HL-60/S4 treated with retinoic acid at 250 ng/mL for 4 days and 3 days (cell line): ENCODE results near the gene FYB1.

Experiments used
- in situ Hi-C: fragments of 300-500 bp; cut with MboI; formaldehyde crosslinking; loops from 2 replicates; pipeline ENCODE4 v1.7.0; 2022; ENCODE audit warnings: low sequenced_read_pairs

The FYB1 gene

DNA sequence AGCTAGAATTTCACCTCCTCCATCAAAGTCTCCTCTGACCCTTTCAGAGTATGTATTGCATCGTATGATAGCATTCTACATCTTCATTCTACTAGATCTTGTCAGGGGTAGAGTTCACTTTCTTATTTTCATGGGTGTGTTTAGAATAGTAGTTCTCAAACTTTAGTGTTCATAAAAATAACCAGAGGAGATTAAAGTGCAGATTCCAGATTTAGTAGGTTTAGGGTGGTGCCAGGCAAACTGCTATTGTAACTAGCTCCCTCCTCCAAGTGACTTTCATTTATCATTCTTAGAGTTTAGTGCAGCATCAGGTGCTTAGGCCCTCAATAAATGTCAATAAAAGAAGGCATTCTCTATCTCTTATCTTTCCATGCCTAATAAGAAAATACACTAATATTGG lies 7.2 kb upstream of the FYB1 start:
- in situ Hi-C loops, result loop anchor here (10.0 kb wide), 1 partner anchor 58 kb away; no protein-coding TSS in a partner anchor

DNA sequence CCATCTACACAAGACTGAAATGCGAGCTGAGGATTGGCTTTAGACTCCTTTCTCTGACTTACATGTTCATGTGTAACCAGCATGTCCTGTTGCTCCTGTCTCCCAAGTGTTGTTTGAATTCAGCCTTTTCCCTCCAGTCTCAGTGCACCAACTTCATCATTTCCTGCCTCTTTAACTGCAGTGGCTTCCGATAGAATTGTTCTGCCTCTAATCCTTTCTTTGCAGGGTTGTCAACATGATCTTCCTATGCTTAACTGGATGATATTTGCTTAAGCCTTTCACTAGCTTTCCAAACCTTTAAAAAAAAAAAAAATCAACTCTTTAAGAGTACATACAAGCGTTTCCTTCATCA lies 6.7 kb upstream of the FYB1 start:
- in situ Hi-C loops, result loop anchor here (10.0 kb wide), 1 partner anchor 59 kb away; no protein-coding TSS in a partner anchor

DNA sequence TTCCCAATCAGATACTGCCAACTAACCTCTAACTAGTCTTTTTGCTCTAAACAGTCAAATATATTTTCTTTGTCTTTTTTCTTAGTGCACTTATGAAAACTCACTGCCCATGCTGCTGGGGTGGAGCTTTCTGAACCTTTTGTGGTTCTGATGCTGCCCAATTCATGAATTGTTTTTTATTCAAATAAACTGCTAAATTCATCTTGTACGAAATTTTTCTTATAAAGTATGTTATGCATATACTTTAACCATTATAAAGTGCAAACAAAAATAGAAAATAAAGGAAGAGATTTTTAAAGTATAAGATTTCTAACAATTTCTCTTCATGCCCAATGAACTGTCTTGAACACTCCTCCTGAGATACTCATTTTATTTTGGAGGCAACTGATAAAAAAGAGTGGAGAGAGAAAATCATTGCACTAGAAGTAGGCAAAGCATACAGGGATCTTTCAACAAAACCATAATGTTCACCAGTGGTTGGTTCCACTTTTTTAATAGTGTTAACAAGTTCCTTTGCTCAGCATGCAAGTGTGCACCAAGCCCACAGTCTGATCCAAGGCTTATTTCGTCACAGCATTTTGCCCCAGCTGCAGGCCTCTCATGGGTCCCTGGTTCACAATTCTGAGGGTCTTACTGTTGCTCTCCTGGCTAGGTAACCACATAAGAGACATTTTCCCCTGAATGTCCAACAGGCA lies 6.2 kb upstream of the FYB1 start:
- in situ Hi-C loops, result loop anchor here (10.0 kb wide), 1 partner anchor 59 kb away; no protein-coding TSS in a partner anchor

DNA sequence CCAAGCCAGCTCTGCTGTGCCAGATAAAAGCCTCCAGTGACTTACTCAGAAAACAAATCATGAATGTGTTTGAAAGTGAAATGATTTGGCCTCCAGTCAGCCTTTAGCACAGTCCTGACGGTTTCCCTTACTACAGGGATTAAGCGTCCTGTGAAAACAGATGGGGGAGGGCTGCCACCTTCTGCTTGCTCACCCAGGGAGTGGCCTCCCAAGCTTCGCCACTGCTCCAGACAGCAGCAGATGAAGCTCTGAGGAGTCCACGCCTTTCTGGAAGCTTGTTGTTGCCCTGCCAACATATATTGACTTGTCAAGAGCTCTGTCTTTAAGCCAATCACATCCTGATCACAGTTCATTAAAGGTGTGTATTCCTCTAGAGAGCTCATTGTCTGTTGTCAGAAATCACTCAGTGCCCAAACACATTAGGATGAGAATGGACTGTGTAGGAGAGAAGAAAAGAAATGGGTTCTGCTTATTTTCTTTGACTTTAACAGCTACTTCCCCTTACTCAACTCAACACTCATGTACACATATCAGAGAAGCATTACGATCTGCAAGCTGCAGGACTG lies 4.9 kb upstream of the FYB1 start:
- in situ Hi-C loops, result loop anchor here (10.0 kb wide), 1 partner anchor 61 kb away; no protein-coding TSS in a partner anchor

DNA sequence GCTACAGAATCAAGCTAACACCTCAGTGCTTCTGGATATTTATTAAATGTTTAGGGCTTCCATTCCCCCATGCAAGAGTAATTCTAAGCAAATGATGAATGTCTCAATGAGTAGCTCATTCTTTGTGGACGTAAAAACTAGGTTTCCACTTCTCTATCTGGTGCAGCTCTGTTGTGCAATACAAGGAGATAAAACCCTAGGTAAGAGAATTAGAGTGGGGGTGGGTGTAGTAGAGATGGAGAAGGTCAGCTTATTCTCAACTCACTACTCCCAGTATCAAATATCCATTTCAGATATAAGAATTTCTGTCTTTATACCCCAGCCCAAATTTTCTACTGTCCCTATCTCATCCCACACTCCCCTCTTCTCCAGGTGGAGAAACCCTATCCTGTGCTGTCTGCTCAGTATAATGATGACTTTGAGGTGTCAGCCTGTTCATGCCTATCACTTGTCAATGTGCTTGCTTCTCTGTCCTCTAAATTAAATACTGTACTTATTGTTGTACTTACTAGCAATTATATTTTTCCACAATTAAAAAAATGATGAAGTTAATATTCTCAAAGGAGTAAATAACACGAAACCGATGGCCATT lies 4.3 kb upstream of the FYB1 start:
- in situ Hi-C loops, result loop anchor here (10.0 kb wide), 1 partner anchor 61 kb away; no protein-coding TSS in a partner anchor

DNA sequence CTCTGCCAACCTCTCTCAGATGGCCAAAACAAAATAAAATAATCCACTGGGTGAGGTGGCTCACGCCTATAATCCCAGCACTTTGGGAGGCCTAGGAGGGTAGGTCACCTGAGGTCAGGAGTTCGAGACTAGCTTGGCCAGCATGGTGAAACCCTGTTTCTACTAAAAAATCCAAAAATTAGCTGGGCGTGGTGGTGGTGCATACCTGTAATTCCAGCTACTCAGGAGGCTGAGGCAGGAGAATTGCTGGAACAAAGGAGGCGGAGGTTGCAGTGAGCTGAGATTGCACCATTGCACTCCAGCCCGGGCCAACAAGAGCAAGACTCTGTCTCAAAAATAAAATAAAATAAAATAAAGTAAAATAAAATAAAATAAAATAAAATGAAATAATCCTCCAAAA lies 2.3 kb upstream of the FYB1 start:
- in situ Hi-C loops, result loop anchor here (10.0 kb wide), 1 partner anchor 63 kb away; no protein-coding TSS in a partner anchor

DNA sequence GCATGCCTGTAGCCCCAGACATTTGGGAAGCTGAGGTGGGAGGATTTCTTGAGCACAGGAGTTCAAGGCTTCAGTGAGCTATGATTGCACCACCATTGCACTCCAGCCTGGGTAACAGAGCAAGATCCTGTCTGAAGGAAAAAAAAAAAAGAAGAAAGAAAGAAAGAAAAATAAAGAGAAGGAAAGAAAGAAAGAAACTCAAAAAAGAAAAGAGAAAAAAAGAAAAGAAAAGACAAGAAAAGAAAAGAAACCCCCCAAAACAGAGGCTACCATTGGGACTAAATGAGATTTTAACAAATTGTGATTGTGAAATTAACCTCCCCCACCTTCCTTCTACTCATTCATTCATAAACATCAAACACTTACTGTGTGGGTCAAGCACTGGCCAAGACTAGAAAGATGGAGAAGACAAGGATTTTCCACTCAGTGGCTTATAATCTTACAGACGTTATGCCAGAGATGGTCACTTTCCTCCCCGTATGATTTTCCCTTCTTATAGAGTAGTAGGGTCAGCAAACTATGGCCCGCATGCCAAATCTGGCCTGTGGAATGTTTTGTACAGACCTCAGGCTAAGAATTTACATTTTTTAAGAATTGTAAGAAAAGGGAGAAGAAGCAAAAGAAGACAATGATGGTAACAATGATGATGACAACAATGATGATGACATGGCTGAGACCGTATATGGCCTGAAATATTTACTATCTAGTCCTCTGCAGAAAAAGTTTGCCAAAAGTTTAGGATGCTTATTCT lies 1.1 kb upstream of the FYB1 start:
- in situ Hi-C loops, result loop anchor here (10.0 kb wide), 1 partner anchor 64 kb away; no protein-coding TSS in a partner anchor

DNA sequence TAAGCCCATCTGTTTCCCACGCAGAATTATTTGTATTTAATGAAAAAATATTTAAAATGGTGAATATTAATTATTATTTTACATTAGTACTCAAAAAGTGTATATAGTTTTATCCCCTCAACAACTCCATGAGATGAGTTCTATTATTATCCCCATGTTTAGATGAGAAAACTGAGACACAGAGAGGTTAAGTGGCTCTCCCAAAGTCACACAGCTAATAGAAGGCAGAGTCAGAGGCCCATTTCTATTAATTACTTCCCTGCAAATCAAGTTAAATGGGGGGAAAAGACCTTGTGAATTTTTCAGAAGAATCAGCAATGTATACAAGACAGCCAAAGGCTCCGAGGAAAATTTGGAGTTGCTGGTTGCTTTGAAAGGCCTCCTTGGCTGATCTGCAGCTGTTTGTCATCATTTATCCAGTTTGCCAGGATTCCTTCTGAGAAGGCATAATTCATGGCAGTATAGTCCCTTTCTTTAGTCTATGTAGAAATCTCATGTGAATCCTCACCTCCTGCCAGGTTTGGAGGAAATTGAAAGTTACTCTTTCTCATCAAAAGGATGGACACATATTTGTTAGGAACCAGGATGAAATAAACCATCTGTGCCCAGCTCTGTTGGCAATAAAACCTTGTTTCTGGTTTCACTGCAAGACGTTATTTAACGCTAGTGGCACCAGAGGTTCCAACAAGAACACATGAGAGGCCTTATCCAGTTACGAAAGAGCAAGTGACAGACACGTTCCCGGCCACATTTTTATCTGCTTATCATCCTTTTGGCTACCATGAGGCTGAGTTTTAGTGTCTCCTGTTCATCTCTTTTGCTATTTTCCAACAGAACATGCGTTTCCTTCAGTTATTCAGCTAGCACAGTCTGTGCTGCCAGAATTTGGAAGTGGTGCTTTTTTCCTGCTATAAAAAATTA lies 621 bp downstream of the FYB1 start:
- in situ Hi-C loops, result no loop called here

DNA sequence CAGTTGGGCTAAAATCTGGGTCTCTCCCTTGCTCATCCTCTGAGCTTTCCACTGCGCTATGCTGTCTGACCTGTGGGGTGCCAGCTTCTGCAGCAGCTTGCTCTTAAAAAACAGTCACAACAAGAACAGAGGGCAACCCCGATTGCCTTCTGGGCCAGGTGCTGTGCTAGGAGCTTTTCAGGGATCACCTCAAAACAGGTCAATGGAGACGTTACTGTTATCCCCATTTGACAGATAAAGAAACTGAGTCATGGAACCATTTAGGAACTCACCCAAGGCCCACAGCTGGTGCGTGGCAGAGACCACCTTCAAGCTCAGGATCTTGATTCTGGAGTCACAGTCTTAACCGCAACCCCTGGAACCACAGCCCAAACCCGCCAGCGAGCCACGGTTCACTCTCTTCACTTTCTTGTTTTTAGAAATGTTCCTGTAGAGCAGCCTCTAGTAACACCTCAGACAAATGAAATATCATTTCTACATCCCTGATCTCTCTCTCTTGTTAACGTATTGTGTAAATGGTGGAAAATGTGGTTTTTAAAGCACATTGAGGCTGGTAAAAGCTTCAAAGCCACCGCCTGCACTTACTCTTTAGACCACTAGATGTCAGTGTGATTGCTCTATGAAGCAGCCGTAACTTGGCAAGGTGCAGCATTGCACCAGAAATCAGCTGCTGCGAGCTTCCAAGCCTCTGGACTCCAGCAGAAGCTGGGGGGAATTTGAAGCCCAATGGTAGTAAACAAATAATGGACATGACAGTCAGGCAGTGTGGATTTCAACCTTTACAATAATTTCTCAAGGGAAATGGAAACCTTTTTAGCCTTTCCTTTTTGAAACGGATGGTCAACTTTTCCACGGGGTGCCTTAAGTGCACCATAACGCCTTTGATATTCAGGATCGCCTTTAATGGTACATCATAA lies 1.7 kb downstream of the FYB1 start:
- in situ Hi-C loops, result no loop called here

DNA sequence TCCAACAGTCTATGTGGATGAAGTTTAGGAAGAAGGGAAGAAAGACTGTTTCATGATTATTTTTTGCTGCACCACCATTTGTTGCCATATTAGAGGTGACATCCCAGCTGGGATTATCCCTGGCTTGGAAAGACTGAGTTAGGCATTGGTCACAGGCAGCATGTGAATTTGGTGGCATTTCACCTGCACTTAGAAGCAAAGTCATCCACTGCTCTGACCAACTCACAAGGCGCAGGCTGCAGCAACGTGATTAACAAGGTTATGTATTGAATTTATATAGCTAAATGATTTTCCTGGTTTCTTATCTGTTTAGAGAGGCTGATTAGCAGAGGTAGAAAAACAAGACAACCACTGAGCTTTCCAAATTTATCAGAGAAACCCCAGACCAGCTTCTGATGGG lies 2.7 kb downstream of the FYB1 start:
- in situ Hi-C loops, result no loop called here

DNA sequence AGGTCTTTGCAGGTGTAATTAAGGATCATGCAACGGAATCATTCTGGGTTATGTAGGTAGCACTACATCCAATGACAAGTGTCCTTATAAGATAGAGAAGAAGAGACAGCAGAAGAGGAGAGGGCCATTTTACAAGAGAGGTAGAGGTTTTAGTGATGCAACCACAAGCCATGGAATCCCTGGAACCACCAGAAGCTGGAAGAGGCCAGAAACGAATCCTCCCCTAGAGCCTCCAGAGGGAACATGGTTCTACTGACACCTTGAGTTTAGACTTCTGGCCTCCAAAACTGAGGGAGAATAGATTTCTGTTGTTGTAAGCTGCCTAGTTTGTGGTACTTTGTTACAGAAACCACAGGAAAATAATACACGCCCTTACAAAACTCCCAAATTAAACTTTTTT lies 3.5 kb downstream of the FYB1 start:
- in situ Hi-C loops, result no loop called here

DNA sequence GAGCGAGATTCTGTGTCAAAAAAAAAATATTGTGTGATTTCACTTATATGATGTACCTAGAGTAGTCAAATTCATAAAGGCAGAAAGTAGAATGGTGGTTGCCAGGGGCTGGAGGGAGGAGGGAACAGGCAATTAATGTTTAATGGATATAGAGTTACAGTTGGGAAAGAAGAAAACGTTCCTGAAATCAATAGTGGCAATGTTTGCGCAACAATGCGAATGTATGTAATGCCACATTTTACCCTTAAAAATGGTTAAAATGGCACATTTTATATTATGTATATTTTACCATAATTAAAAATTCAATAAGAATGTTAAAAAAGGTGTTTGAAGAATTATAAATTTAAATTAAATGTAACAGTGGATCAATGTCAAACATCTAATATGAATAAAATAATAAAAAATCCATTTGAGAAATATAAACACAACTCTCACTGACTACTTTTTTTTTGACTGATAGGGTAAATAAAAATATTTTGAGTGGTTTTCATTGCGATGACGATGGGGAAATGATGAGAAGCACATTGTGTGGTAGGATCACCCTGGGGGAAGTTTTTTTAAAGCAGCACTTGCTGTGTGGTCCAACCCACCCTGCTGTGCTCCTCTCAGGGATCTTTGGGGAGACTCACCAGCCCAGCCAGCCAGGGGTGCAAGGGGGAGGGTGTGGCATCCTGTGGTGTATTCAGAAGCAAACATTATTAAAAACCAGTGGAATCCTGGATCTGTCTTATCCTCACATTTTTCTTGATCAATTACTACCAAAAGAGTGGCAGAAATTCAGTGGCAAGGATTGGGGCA lies 4.3 kb downstream of the FYB1 start:
- in situ Hi-C loops, result no loop called here

DNA sequence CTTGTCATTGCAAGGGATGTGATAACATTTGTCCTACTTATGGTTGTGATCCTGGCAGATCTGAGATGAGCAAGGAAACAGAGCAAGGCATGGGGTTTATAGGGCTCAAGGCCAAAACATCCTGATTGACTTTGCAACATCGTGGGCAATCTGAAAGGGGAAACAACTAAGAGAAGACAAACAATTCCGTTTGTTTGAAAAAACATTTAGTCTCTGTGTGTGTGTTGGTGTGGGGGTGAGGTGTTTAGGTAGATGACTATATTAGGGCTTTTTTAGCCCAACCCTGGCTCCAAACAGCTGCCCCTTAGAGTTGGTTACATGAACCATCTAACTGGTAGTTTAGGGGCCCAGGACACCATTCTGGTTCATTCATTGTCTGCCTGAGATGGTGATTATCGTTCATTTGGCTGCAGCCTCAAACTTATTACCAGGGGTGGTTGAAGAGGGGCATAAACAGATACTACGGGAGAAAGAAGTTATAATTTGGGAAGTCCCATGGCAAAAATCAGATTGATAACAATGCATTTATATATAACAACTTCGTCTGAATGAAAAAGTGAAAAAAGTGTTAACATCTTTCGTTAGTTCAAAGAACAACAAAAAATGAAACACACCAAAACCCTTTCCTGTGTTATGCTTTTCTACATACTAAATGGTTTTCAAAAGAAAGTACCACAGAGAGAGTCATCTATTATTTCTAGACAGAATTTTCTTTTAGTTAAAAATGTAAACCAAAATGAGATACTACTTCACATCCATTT lies 5.7 kb downstream of the FYB1 start:
- in situ Hi-C loops, result no loop called here

DNA sequence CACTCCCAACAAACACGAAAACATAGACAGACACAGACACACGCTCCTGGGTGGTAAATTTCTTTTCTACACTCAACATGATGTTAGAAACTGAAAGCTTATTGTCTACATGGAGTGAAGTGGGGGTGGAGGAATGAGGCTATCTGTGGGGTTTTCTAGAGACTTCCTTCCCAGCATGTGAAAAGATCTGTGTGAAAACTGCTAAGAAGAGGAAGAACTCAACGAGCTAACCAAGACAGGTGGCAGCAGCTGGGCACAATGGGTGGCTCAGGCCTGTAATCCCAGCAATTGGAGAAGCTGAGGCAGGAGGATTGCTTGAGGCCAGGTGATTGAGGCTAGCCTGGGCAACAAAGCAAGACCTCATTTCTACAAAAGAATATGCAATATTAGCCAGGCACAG lies 7.6 kb downstream of the FYB1 start:
- in situ Hi-C loops, result no loop called here

DNA sequence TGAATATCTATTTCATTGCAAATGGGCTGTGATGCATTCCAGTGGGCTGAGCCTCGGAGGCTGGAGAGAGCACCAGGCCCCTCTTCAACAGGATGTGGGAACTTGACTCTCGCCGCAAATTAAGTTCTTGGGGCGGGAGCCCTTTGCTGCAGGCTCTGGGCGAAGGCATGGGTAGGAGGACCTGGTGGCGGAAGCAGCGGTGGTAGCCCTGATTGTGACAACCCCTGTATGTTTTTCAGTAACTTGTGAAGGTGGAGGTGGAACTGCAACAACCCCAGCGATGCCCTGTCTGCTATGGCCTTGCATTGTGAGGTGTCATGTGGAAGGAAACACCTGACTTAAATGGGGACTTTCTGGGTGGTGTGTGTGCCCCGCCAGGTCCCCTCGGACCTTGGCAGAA lies 9.4 kb downstream of the FYB1 start:
- in situ Hi-C loops, result no loop called here

DNA sequence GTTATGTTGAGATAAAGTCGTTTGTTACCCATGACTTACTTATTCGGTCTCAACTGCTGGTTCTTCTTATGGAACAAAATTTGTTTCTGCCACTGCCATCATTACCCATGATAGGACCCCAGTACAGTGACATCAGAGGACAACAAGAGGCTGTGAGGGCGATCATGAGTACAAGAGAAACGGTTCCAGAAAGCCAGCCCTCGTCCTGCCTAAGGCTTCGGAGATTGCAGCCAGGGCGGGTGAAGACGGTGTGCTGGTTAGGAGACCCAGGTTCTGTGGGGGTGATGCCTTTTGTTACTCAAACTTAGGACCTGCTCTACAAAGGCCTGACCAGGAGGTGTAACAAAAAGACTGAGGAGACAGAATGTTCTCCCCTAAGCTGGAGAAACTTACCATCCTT lies 10.9 kb downstream of the FYB1 start:
- in situ Hi-C loops, result no loop called here

DNA sequence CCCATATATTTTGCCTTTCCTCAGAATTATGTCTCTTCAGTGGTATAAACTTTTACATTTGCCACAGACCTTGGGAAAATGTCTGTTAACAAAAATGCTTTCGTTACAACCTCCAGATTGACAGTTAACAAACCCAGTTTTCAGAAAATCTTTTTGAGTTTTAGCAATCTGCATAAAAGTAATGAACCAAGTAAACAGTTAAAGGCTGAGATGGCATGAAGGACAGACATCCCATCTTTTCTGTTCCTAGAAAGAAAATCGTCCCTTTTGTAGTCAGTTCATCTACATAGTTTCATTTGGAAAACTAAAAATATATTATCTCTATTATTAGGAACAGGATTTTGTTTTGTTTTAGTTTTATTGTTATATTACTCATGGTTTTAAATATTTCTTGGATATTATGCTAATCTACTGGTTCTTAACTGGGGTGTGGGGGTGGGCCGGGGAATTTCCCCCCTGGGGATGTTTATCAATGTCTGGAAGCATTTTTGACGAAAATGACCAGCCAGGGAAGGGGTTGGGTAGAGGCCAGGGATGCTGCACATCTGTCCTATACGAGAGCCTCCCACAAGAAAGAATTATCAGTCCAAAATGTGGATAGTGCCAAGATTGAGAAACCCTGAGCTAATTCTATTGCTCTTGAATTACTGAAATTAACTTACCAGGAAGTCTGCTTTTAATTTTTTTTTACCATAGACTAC lies 11.9 kb downstream of the FYB1 start:
- in situ Hi-C loops, result no loop called here
